ENCODE results near the gene GABRG2.

Gene GABRG2

GRCh38 chr5:162119801-162120200 is 52.2 kb downstream of the GABRG2 start:
- H3K4me3 ChIP-seq (replicated peaks; ENCODE audit: low read depth, low read length): no peak overlapping the region
- TF ChIP-seq CTCF (IDR thresholded peaks at IDR 0.05; ENCODE audit: low read length, missing control alignments): no peak
- no peak for DNase-seq (ENCODE audit: low read depth)

- H3K4me3 ChIP-seq (replicated peaks; ENCODE audit: low read depth, low read length): no peak overlapping the region
- no peak for DNase-seq (ENCODE audit: low read depth)
- TF ChIP-seq CTCF (IDR thresholded peaks at IDR 0.05; ENCODE audit: low read length, missing control alignments): no peak
These were observed 60.5 kb downstream of the GABRG2 start for GRCh38 chr5:162128117-162128516.

GRCh38 chr5:162132348-162132747 is 64.8 kb downstream of the GABRG2 start:
- no peak for TF ChIP-seq CTCF (IDR thresholded peaks at IDR 0.05; ENCODE audit: low read length, missing control alignments)
- H3K4me3 ChIP-seq (replicated peaks; ENCODE audit: low read depth, low read length): no peak overlapping the region
- DNase-seq (ENCODE audit: low read depth): no peak

GRCh38 chr5:162139190-162139589 is 71.6 kb downstream of the GABRG2 start:
- TF ChIP-seq CTCF (IDR thresholded peaks at IDR 0.05; ENCODE audit: low read length, missing control alignments): no peak
- H3K4me3 ChIP-seq (replicated peaks; ENCODE audit: low read depth, low read length): no peak overlapping the region
- DNase-seq (ENCODE audit: low read depth): no peak

GRCh38 chr5:162154242-162154641 is 86.7 kb downstream of the GABRG2 start:
- TF ChIP-seq CTCF (IDR thresholded peaks at IDR 0.05; ENCODE audit: low read length, missing control alignments): no peak
- H3K4me3 ChIP-seq (replicated peaks; ENCODE audit: low read depth, low read length): no peak overlapping the region
- no peak for DNase-seq (ENCODE audit: low read depth)

- no peak for TF ChIP-seq CTCF (IDR thresholded peaks at IDR 0.05; ENCODE audit: low read length, missing control alignments)
- H3K4me3 ChIP-seq (replicated peaks; ENCODE audit: low read depth, low read length): no peak overlapping the region
- no peak for DNase-seq (ENCODE audit: low read depth)
These were observed 92.8 kb downstream of the GABRG2 start for GRCh38 chr5:162160401-162160800.

GRCh38 chr5:162163663-162164062 is 96.1 kb downstream of the GABRG2 start:
- no peak overlapping the region for H3K4me3 ChIP-seq (replicated peaks; ENCODE audit: low read depth, low read length)
- DNase-seq (ENCODE audit: low read depth): no peak
- no peak for TF ChIP-seq CTCF (IDR thresholded peaks at IDR 0.05; ENCODE audit: low read length, missing control alignments)
